ENCODE data around the gene SORCS1.

Gene SORCS1

GRCh38 chr10:106873770-106874603 lies 290.5 kb downstream of the SORCS1 start:
- Histone ChIP-seq H3K4me3 (ENCODE audit: insufficient read depth, low read depth, low read length) (no peak overlapping the region), H3K27ac (ENCODE audit: insufficient read depth, low read depth, low read length, poor library complexity, severe bottlenecking) (no peak overlapping the region), H3K36me3 (ENCODE audit: control insufficient read depth, insufficient read depth, low read length) (no peaks in the 10 kb centered on the region), H3K27me3 (ENCODE audit: control insufficient read depth, insufficient read depth, low read length, poor library complexity, severe bottlenecking) (no peaks in the 10 kb centered on the region), H3K9me3 (ENCODE audit: control insufficient read depth, low read length) (no peaks in the 10 kb centered on the region), H3K4me1 (ENCODE audit: control insufficient read depth, insufficient read depth, low read length) (no peaks in the 10 kb centered on the region)
- WGBS, 2 experiments = 94 to 96% methylated on average over 4 of the region's 5 CpGs

- no peaks in the 10 kb centered on the region for H3K27me3 ChIP-seq (ENCODE audit: control insufficient read depth, insufficient read depth, low read length, poor library complexity, severe bottlenecking)
- 95 to 100% methylated on average over 2 of the region's 2 CpGs for WGBS, 2 experiments
- no peak overlapping the region for H3K4me3 ChIP-seq (ENCODE audit: insufficient read depth, low read depth, low read length)
These were observed 292.3 kb downstream of the SORCS1 start for GRCh38 chr10:106872176-106872575.

GRCh38 chr10:106866244-106866845 lies 298.2 kb downstream of the SORCS1 start:
- no peaks in the 10 kb centered on the region for H3K9me3 ChIP-seq (ENCODE audit: control insufficient read depth, low read length)
- WGBS, 2 experiments = 90 to 93% methylated on average over 7 of the region's 7 CpGs

More at GRCh38 chr10:106872176-106872575, 292.3 kb downstream of the SORCS1 start:
- no peaks in the 10 kb centered on the region for H3K9me3 ChIP-seq (ENCODE audit: control insufficient read depth, low read length)
- H3K27ac ChIP-seq (ENCODE audit: insufficient read depth, low read depth, low read length, poor library complexity, severe bottlenecking) = no peak overlapping the region
- H3K36me3 ChIP-seq (ENCODE audit: control insufficient read depth, insufficient read depth, low read length) = no peaks in the 10 kb centered on the region
- H3K4me1 ChIP-seq (ENCODE audit: control insufficient read depth, insufficient read depth, low read length) = no peaks in the 10 kb centered on the region

GRCh38 chr10:106864031-106864430 lies 300.5 kb downstream of the SORCS1 start:
- Histone ChIP-seq H3K4me3 (ENCODE audit: insufficient read depth, low read depth, low read length) (no peak overlapping the region), H3K9me3 (ENCODE audit: control insufficient read depth, low read length) (no peaks in the 10 kb centered on the region), H3K4me1 (ENCODE audit: control insufficient read depth, insufficient read depth, low read length) (no peaks in the 10 kb centered on the region), H3K36me3 (ENCODE audit: control insufficient read depth, insufficient read depth, low read length) (no peaks in the 10 kb centered on the region), H3K27me3 (ENCODE audit: control insufficient read depth, insufficient read depth, low read length, poor library complexity, severe bottlenecking) (no peaks in the 10 kb centered on the region), H3K27ac (ENCODE audit: insufficient read depth, low read depth, low read length, poor library complexity, severe bottlenecking) (no peak overlapping the region)
- 85 to 86% methylated on average over 7 to 8 of the region's 8 CpGs for WGBS, 2 experiments

More at GRCh38 chr10:106866244-106866845, 298.2 kb downstream of the SORCS1 start:
- Histone ChIP-seq H3K27me3 (ENCODE audit: control insufficient read depth, insufficient read depth, low read length, poor library complexity, severe bottlenecking) (no peaks in the 10 kb centered on the region), H3K4me1 (ENCODE audit: control insufficient read depth, insufficient read depth, low read length) (no peaks in the 10 kb centered on the region), H3K27ac (ENCODE audit: insufficient read depth, low read depth, low read length, poor library complexity, severe bottlenecking) (no peak overlapping the region), H3K4me3 (ENCODE audit: insufficient read depth, low read depth, low read length) (no peak overlapping the region), H3K36me3 (ENCODE audit: control insufficient read depth, insufficient read depth, low read length) (no peaks in the 10 kb centered on the region)

GRCh38 chr10:106863549-106863948 lies 301.0 kb downstream of the SORCS1 start:
- Histone ChIP-seq H3K4me3 (ENCODE audit: insufficient read depth, low read depth, low read length) (no peak overlapping the region), H3K9me3 (ENCODE audit: control insufficient read depth, low read length) (no peaks in the 10 kb centered on the region)
- 76 to 81% methylated on average over 2 of the region's 2 CpGs for WGBS, 2 experiments

GRCh38 chr10:106859892-106860652 lies 304.4 kb downstream of the SORCS1 start:
- Histone ChIP-seq H3K27ac (ENCODE audit: insufficient read depth, low read depth, low read length, poor library complexity, severe bottlenecking) (no peak overlapping the region), H3K4me1 (ENCODE audit: control insufficient read depth, insufficient read depth, low read length) (no peaks in the 10 kb centered on the region), H3K4me3 (ENCODE audit: insufficient read depth, low read depth, low read length) (no peak overlapping the region), H3K9me3 (ENCODE audit: control insufficient read depth, low read length) (no peaks in the 10 kb centered on the region), H3K36me3 (ENCODE audit: control insufficient read depth, insufficient read depth, low read length) (no peaks in the 10 kb centered on the region), H3K27me3 (ENCODE audit: control insufficient read depth, insufficient read depth, low read length, poor library complexity, severe bottlenecking) (no peaks in the 10 kb centered on the region)
- 97% methylated on average over 4 of the region's 4 CpGs for WGBS, 2 experiments

More at GRCh38 chr10:106863549-106863948, 301.0 kb downstream of the SORCS1 start:
- Histone ChIP-seq H3K27me3 (ENCODE audit: control insufficient read depth, insufficient read depth, low read length, poor library complexity, severe bottlenecking) (no peaks in the 10 kb centered on the region), H3K4me1 (ENCODE audit: control insufficient read depth, insufficient read depth, low read length) (no peaks in the 10 kb centered on the region), H3K36me3 (ENCODE audit: control insufficient read depth, insufficient read depth, low read length) (no peaks in the 10 kb centered on the region), H3K27ac (ENCODE audit: insufficient read depth, low read depth, low read length, poor library complexity, severe bottlenecking) (no peak overlapping the region)

- Histone ChIP-seq H3K4me1 (ENCODE audit: control insufficient read depth, insufficient read depth, low read length) (no peaks in the 10 kb centered on the region), H3K36me3 (ENCODE audit: control insufficient read depth, insufficient read depth, low read length) (no peaks in the 10 kb centered on the region), H3K27me3 (ENCODE audit: control insufficient read depth, insufficient read depth, low read length, poor library complexity, severe bottlenecking) (no peaks in the 10 kb centered on the region), H3K9me3 (ENCODE audit: control insufficient read depth, low read length) (no peaks in the 10 kb centered on the region), H3K4me3 (ENCODE audit: insufficient read depth, low read depth, low read length) (no peak overlapping the region), H3K27ac (ENCODE audit: insufficient read depth, low read depth, low read length, poor library complexity, severe bottlenecking) (no peak overlapping the region)
- 94 to 96% methylated on average over 5 of the region's 6 CpGs for WGBS, 2 experiments
These were observed 306.8 kb downstream of the SORCS1 start for GRCh38 chr10:106857728-106858127.

GRCh38 chr10:106857213-106857612 lies 307.3 kb downstream of the SORCS1 start:
- Histone ChIP-seq H3K4me3 (ENCODE audit: insufficient read depth, low read depth, low read length) (no peak overlapping the region), H3K4me1 (ENCODE audit: control insufficient read depth, insufficient read depth, low read length) (no peaks in the 10 kb centered on the region), H3K36me3 (ENCODE audit: control insufficient read depth, insufficient read depth, low read length) (no peaks in the 10 kb centered on the region), H3K27me3 (ENCODE audit: control insufficient read depth, insufficient read depth, low read length, poor library complexity, severe bottlenecking) (no peaks in the 10 kb centered on the region), H3K27ac (ENCODE audit: insufficient read depth, low read depth, low read length, poor library complexity, severe bottlenecking) (no peak overlapping the region), H3K9me3 (ENCODE audit: control insufficient read depth, low read length) (no peaks in the 10 kb centered on the region)
- 95 to 96% methylated on average over 6 of the region's 6 CpGs for WGBS, 2 experiments

GRCh38 chr10:106836933-106837663 lies 327.4 kb downstream of the SORCS1 start:
- Histone ChIP-seq H3K4me3 (ENCODE audit: insufficient read depth, low read depth, low read length) (no peak overlapping the region), H3K27me3 (ENCODE audit: control insufficient read depth, insufficient read depth, low read length, poor library complexity, severe bottlenecking) (no peaks in the 10 kb centered on the region), H3K9me3 (ENCODE audit: control insufficient read depth, low read length) (no peaks in the 10 kb centered on the region), H3K27ac (ENCODE audit: insufficient read depth, low read depth, low read length, poor library complexity, severe bottlenecking) (no peak overlapping the region), H3K4me1 (ENCODE audit: control insufficient read depth, insufficient read depth, low read length) (peaks cover 4% of the 10 kb centered on the region), H3K36me3 (ENCODE audit: control insufficient read depth, insufficient read depth, low read length) (no peaks in the 10 kb centered on the region)
- WGBS, 2 experiments = 92 to 96% methylated on average over 2 of the region's 2 CpGs
